22Rv1 (cell line): ENCODE measurements around the gene CXCR1.

ENCODE experiments used
- H3K27ac ChIP-seq: fragments of 450-650 bp; 2 replicates; pipeline ENCODE4 v1.5.1; 2017
- ZFX ChIP-seq: fragments of 450-650 bp; IDR thresholded peaks from 2 replicates; pipeline ENCODE4 v1.6.1; 2017; ENCODE audit warnings: antibody characterized with exemption, borderline replicate concordance
- TF ChIP-seq, protein P1 (sequence below): fragments of 450-650 bp; IDR thresholded peaks from 2 replicates; pipeline ENCODE4 v1.5.1; 2017; ENCODE audit warnings: mild to moderate bottlenecking

CXCR1 gene

DNA sequence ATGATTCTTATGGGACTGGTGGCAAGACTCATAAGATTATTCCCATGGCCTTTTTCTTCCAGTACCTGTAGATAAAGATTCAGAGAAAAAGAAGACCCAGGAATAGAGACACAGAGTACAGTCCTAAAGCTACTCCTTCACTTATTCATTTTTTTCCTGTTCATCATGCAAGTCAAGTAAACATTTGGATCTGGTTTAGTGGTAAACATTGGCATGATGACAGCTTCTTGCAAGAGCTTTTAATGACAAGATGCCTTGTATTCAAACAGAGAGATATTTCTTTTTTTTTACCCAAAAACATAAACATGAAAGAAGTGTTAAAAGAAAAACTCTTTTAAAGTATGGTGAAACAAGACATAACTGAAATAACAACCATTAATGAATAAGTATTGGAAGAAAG lies 20.7 kb downstream of the CXCR1 start:
- H3K27ac ChIP-seq = no peak overlapping the region
- TF ChIP-seq, protein P1, sequence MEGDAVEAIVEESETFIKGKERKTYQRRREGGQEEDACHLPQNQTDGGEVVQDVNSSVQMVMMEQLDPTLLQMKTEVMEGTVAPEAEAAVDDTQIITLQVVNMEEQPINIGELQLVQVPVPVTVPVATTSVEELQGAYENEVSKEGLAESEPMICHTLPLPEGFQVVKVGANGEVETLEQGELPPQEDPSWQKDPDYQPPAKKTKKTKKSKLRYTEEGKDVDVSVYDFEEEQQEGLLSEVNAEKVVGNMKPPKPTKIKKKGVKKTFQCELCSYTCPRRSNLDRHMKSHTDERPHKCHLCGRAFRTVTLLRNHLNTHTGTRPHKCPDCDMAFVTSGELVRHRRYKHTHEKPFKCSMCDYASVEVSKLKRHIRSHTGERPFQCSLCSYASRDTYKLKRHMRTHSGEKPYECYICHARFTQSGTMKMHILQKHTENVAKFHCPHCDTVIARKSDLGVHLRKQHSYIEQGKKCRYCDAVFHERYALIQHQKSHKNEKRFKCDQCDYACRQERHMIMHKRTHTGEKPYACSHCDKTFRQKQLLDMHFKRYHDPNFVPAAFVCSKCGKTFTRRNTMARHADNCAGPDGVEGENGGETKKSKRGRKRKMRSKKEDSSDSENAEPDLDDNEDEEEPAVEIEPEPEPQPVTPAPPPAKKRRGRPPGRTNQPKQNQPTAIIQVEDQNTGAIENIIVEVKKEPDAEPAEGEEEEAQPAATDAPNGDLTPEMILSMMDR = no peak
- no peak for TF ChIP-seq ZFX

DNA sequence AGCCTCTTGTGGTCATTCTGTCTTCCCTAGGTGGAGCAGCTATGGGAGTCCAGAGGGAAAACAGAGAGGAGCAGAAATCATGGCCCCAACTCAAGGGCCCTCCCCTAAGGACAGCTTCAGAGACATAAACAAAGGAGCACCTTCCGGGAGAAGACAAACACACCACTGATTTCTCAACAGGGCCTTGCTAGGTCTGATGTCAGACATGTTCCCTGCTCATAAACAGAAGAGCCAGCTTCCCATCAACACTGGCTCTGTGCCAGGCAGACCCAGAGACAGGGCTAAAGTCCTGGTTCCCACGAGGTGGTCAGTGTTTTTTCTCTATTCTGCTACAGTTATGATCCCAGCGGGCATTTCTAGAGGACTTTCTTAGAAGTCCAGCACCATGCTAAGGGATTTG lies 21.6 kb downstream of the CXCR1 start:
- H3K27ac ChIP-seq = no peak overlapping the region
- TF ChIP-seq, protein P1 = no peak
- no peak for TF ChIP-seq ZFX

- TF ChIP-seq, protein P1 = no peak
- no peak for TF ChIP-seq ZFX
- no peak overlapping the region for H3K27ac ChIP-seq
Observed at GRCh38 chr2:218138047-218138446, 28.7 kb downstream of the CXCR1 start.

- TF ChIP-seq, protein P1 = no peak
- TF ChIP-seq ZFX = no peak
- no peak overlapping the region for H3K27ac ChIP-seq
Observed at GRCh38 chr2:218137514-218137913, 29.2 kb downstream of the CXCR1 start.

DNA sequence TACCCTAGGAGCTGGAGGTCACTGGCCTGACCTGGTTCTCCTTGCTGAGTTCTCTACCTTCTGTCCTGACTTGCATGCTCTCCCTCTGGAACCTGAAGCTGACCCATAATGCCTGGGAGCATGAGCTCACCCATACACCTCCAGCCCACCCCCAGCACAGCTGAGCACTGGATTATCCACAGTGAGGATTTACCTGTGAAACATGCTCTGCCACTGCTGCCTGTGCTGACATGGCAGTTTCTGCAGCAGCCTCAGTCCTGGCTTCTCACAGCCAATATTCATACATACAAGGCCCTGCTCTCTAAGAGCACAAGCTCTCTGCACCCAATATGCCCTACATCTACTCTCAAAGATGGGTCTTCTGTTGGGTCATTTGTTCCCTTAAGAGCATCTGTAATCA lies 35.9 kb downstream of the CXCR1 start:
- no peak overlapping the region for H3K27ac ChIP-seq
- TF ChIP-seq, protein P1 = no peak
- TF ChIP-seq ZFX = no peak

DNA sequence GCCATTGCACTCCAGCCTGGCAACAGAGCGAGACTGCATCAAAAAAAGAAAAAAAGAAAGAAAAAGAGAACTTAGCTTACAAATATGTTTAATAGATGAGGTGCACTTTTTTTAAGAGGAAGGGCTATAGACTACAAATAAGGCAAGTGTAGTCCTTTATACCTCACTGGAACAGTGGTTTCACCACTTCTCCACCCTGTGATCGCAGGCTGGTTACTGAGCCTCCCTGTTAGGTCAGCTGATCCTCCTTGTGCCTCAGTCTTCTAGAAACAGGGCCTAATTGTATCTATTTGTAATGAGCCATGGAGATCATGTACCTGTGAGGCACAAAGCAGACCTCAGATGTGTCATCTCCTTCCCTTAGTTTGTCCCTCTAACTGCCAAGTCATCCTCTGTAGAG lies 36.4 kb downstream of the CXCR1 start:
- H3K27ac ChIP-seq = no peak overlapping the region
- TF ChIP-seq ZFX = no peak
- TF ChIP-seq, protein P1 = no peak

- no peak overlapping the region for H3K27ac ChIP-seq
- TF ChIP-seq, protein P1 = no peak
- no peak for TF ChIP-seq ZFX
Observed at GRCh38 chr2:218129458-218130135, 37.2 kb downstream of the CXCR1 start.
